ENCODE results near the gene CMSS1.

Gene CMSS1

GRCh38 chr3:99817437-99818240 lies at the start of gene CMSS1:
Gene CMSS1 (plus strand): TSS chr3:99817862.
- peak within 1 kb of the TSS; percentile 92 for H3K27ac ChIP-seq
- TF ChIP-seq CTCF (conservative IDR thresholded peaks at IDR 0.05): peak; percentile 24; the same call in 1 of the 2 replicates

DNA sequence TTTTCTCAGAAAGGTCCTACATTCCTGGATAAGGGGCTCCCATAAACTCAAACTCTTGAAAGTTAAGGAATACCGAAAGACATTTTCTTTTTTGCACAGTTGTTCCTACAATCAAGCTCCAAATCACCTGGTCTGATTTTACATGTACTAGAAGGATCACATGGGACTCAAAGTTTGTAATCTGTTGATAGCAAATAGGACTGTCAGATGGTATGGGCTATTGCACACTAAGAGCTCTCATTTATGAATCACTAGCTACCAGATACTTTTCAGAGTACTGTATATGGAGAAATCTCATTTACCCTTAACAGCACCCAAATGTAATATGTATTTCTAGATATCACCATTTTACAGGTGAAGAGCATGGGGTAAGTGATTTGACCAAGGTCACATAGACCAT lies 49.5 kb upstream of the CMSS1 start:
- TF ChIP-seq CTCF (conservative IDR thresholded peaks at IDR 0.05): no peak
- H3K27ac ChIP-seq: no peak overlapping the region

DNA sequence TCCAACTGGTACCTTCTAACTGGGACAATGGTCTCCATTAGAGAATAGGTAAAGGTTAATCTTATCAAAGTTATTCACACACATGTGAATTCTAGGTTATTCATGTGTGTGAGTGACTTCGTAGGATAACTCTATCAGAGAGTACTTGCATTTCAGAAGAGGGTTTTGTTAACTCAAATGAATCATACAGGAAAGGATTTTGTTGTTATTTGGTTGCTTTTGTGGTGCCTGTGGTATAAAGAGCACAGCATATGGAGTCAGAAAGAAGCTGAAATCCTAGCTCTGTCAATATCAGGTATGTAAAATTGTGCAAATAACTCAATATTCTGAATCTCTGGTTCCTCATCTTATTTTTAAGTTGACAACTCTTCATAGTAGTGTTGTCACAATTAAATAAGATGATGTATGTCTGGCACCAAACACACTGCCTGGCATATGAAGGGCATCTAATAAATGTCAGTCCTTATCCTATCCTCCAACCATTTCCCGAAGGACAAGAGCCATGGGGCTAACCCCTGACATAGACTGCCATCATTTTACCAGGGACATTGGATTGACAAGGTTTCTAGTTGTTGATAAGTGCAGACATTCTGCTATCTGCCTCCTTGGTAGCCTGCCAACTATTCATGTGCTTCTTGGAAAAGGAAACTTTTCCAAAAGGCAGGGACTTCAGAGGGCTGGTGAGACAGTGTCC lies 48.7 kb upstream of the CMSS1 start:
- H3K27ac ChIP-seq: no peak overlapping the region
- no peak for TF ChIP-seq CTCF (conservative IDR thresholded peaks at IDR 0.05)

DNA sequence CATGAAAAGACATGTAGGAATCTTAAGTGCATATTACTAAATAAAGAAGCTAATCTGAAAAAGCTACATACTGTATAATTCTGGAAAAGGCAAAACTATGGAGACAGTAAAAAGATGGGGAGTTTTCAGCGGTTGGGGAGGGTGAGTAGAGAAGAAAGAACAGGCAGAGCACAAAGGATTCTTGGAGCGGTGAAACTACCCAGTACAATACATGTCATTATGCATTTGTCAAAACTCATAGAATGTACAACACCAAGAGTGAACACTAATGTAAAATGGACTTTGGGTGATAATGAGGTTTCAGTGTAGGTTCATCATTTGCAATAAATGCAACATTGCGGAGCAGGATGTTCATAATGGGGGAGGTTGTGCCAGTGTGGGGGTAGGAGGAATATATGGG lies 45.5 kb upstream of the CMSS1 start:
- H3K27ac ChIP-seq: no peak overlapping the region
- TF ChIP-seq CTCF (conservative IDR thresholded peaks at IDR 0.05): no peak

GRCh38 chr3:99772671-99773070 lies 45.0 kb upstream of the CMSS1 start:
- no peak for TF ChIP-seq CTCF (conservative IDR thresholded peaks at IDR 0.05)
- H3K27ac ChIP-seq: no peak overlapping the region

- no peak overlapping the region for H3K27ac ChIP-seq
- TF ChIP-seq CTCF (conservative IDR thresholded peaks at IDR 0.05): no peak
Observed at GRCh38 chr3:99774467-99774866, 43.2 kb upstream of the CMSS1 start.

DNA sequence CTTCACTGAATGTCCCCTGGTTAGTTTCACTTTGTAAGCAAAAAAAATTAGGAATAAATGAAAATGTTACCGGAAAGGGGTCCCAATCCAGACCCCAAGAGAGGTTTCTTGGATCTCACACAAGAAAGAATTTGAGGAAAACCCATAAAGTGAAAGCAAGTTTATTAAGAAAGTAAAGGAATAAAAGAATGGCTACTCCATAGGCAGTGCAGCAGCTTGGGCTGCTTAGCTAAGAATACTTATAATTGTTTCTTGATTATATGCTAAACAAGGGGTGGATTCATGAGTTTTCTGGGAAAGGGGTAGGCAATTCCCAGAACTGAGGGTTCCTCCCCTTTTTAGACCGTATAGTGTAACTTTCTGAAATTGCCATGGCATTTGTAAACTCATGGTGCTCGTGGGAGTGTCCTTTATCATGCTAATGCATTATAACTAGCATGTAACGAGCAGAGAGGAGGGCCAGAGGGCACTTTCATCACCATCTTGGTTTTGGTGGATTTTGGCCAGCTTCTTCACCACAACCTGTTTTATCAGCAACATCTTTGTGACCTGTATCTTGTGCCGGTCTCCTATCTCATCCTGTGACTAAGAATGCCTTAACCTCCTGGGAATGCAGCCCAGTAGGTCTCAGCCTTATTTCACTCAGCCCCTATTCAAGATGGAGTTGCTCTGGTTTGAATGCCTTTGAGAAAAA lies 41.0 kb upstream of the CMSS1 start:
- no peak for TF ChIP-seq CTCF (conservative IDR thresholded peaks at IDR 0.05)
- no peak overlapping the region for H3K27ac ChIP-seq
